KMS-11 (cell line): ENCODE data around the gene DHCR7.

Experiments used
- H2AFZ ChIP-seq: fragments of 200-600 bp; sonication (generic); 2 replicates; pipeline ENCODE4 v1.6.1; 2016; ENCODE audit warnings: antibody characterized with exemption, mixed run types, low read depth
- H3K27ac ChIP-seq: fragments of 200-600 bp; sonication (generic); 2 replicates; pipeline ENCODE4 v1.6.1; 2016; ENCODE audit warnings: mild to moderate bottlenecking, mixed run types
- H3K27me3 ChIP-seq: fragments of 200-600 bp; sonication (generic); 2 replicates; pipeline ENCODE4 v1.6.1; 2017; ENCODE audit warnings: mild to moderate bottlenecking, low read depth, mixed run types, moderate library complexity; ENCODE audit not compliant: insufficient read depth
- H3K36me3 ChIP-seq: fragments of 200-600 bp; sonication (generic); 2 replicates; pipeline ENCODE4 v1.6.1; 2017; ENCODE audit warnings: mild to moderate bottlenecking, mixed run types; ENCODE audit not compliant: insufficient read depth
- H3K4me1 ChIP-seq: fragments of 200-600 bp; sonication (generic); 2 replicates; pipeline ENCODE4 v1.6.1; 2016; ENCODE audit warnings: mild to moderate bottlenecking, low read depth, mixed run types; ENCODE audit not compliant: poor library complexity, severe bottlenecking
- H3K4me2 ChIP-seq: fragments of 200-600 bp; sonication (generic); 2 replicates; pipeline ENCODE4 v1.7.0; 2016; ENCODE audit warnings: mild to moderate bottlenecking, mixed run types
- H3K4me3 ChIP-seq: fragments of 200-600 bp; sonication (generic); IDR thresholded peaks from 2 replicates; pipeline ENCODE4 v1.6.1; 2017; ENCODE audit warnings: low read depth, low read length, mixed read lengths; ENCODE audit not compliant: insufficient read depth
- H3K79me2 ChIP-seq: fragments of 200-600 bp; sonication (generic); 2 replicates; pipeline ENCODE4 v1.6.1; 2016; ENCODE audit warnings: low read depth, mixed run types; ENCODE audit not compliant: insufficient read depth
- H3K9ac ChIP-seq: fragments of 200-600 bp; sonication (generic); 2 replicates; pipeline ENCODE4 v1.6.1; 2016; ENCODE audit warnings: mild to moderate bottlenecking, mixed run types
- H4K20me1 ChIP-seq: fragments of 200-600 bp; sonication (generic); 2 replicates; pipeline ENCODE4 v1.6.1; 2016; ENCODE audit warnings: mild to moderate bottlenecking, mixed run types; ENCODE audit not compliant: insufficient read depth
- CTCF ChIP-seq: fragments of 200-600 bp; sonication (generic); conservative IDR thresholded peaks from 2 replicates; pipeline ENCODE4 v1.6.1; 2017; ENCODE audit warnings: low read depth, mild to moderate bottlenecking, antibody characterized with exemption, low read length, moderate library complexity, mixed read lengths

DHCR7 gene

GRCh38 chr11:71446150-71446549 is 2.0 kb downstream of the DHCR7 start:
- no peak for TF ChIP-seq CTCF
- Histone ChIP-seq H4K20me1 (no peaks in the 10 kb centered on the region), H3K27ac (no peak overlapping the region), H3K4me2 (no peak overlapping the region), H3K4me1 (peaks cover 15% of the 10 kb centered on the region), H3K79me2 (peaks cover 6% of the 10 kb centered on the region; the same call in 1 of the 2 replicates), H3K36me3 (no peaks in the 10 kb centered on the region; the same call in 1 of the 2 replicates), H3K9ac (no peak overlapping the region), H3K27me3 (no peaks in the 10 kb centered on the region), H3K4me3 (no peak overlapping the region), H2AFZ (no peak overlapping the region)

- Histone ChIP-seq H3K4me3 (no peak overlapping the region), H3K4me1 (peaks cover 11% of the 10 kb centered on the region), H3K9ac (no peak overlapping the region), H3K4me2 (no peak overlapping the region), H3K27me3 (no peaks in the 10 kb centered on the region), H3K36me3 (no peaks in the 10 kb centered on the region; the same call in 1 of the 2 replicates), H4K20me1 (no peaks in the 10 kb centered on the region), H3K79me2 (peaks cover 6% of the 10 kb centered on the region; the same call in 1 of the 2 replicates), H2AFZ (no peak overlapping the region), H3K27ac (no peak overlapping the region)
- TF ChIP-seq CTCF = no peak
These were observed 3.4 kb downstream of the DHCR7 start for GRCh38 chr11:71444811-71445210.

- no peak overlapping the region for H3K9ac ChIP-seq
- no peak overlapping the region for H3K4me3 ChIP-seq
- no peak overlapping the region for H3K4me2 ChIP-seq
- no peaks in the 10 kb centered on the region for H4K20me1 ChIP-seq
- no peaks in the 10 kb centered on the region; the same call in 1 of the 2 replicates for H3K36me3 ChIP-seq
- no peaks in the 10 kb centered on the region for H3K27me3 ChIP-seq
- no peak for TF ChIP-seq CTCF
- no peak overlapping the region for H2AFZ ChIP-seq
- H3K4me1 ChIP-seq = peaks cover 9% of the 10 kb centered on the region
- 0 out of 2 replicates have a peak, but pooled peaks cover 6% of the 10 kb centered on the region for H3K79me2 ChIP-seq
- no peak overlapping the region for H3K27ac ChIP-seq
These were observed 4.3 kb downstream of the DHCR7 start for GRCh38 chr11:71443736-71444445.

- Histone ChIP-seq H3K27me3 (no peaks in the 10 kb centered on the region), H3K27ac (no peak overlapping the region), H3K36me3 (no peaks in the 10 kb centered on the region; the same call in 1 of the 2 replicates), H3K4me2 (no peak overlapping the region), H3K4me1 (peaks cover 9% of the 10 kb centered on the region), H3K9ac (no peak overlapping the region), H4K20me1 (no peaks in the 10 kb centered on the region), H3K79me2 (0 out of 2 replicates have a peak, but pooled peaks cover 6% of the 10 kb centered on the region), H3K4me3 (no peak overlapping the region), H2AFZ (no peak overlapping the region)
- no peak for TF ChIP-seq CTCF
These were observed 5.3 kb downstream of the DHCR7 start for GRCh38 chr11:71442880-71443279.
